H9 (cell line): ENCODE measurements around the gene TMEM255A. TPM values are rescaled to one million over a fixed set of nuclear protein-coding genes. Genes with fewer than 3 reads are reported as not detected.

Experiments used
- DNase-seq: peaks from one replicate; pipeline ENCODE4 v3.0.0-alpha.2; 2017
- H2AFZ ChIP-seq: one replicate; pipeline ENCODE4 v1.6.1; 2013; ENCODE audit warnings: mild to moderate bottlenecking, low read length, control low read depth, moderate library complexity
- H2AK5ac ChIP-seq: 2 replicates; pipeline ENCODE4 v1.6.1; 2013; ENCODE audit warnings: low read length, control low read depth, mixed read lengths; ENCODE audit not compliant: insufficient read length
- H2BK120ac ChIP-seq: one replicate; pipeline ENCODE4 v1.6.1; 2013; ENCODE audit warnings: low read depth, mild to moderate bottlenecking, low read length, control low read depth, inconsistent platforms; ENCODE audit not compliant: poor library complexity, severe bottlenecking
- H2BK12ac ChIP-seq: 2 replicates; pipeline ENCODE4 v1.6.1; 2013; ENCODE audit warnings: low read length, control low read depth, mixed read lengths, low read depth; ENCODE audit not compliant: insufficient read length
- H2BK15ac ChIP-seq: 2 replicates; pipeline ENCODE4 v1.6.1; 2013; ENCODE audit warnings: low read depth, low read length, control low read depth
- H2BK20ac ChIP-seq: one replicate; pipeline ENCODE4 v1.6.1; 2013; ENCODE audit warnings: low read depth, mild to moderate bottlenecking, low read length, control low read depth, inconsistent platforms; ENCODE audit not compliant: poor library complexity, severe bottlenecking
- H2BK5ac ChIP-seq: 2 replicates; pipeline ENCODE4 v1.6.1; 2013; ENCODE audit warnings: low read length, control low read depth, mixed read lengths; ENCODE audit not compliant: insufficient read length
- H3K14ac ChIP-seq: 2 replicates; pipeline ENCODE4 v1.6.1; 2013; ENCODE audit warnings: low read length, control low read depth; ENCODE audit not compliant: insufficient read depth
- H3K18ac ChIP-seq: 2 replicates; pipeline ENCODE4 v1.6.1; 2013; ENCODE audit warnings: low read depth, mild to moderate bottlenecking, mixed read lengths, low read length, control low read depth; ENCODE audit not compliant: insufficient read length
- H3K23ac ChIP-seq: 2 replicates; pipeline ENCODE4 v1.6.1; 2013; ENCODE audit warnings: low read length, control low read depth, mixed read lengths, low read depth; ENCODE audit not compliant: insufficient read length
- H3K23me2 ChIP-seq: 2 replicates; pipeline ENCODE4 v1.6.1; 2013; ENCODE audit warnings: low read depth, mild to moderate bottlenecking, mixed read lengths, low read length, control low read depth; ENCODE audit not compliant: insufficient read length, poor library complexity, severe bottlenecking
- H3K27ac ChIP-seq: 2 replicates; pipeline ENCODE4 v1.5.1; 2013; ENCODE audit warnings: low read length, control low read depth, mixed read lengths, low read depth; ENCODE audit not compliant: insufficient read length
- H3K27me3 ChIP-seq: 2 replicates; pipeline ENCODE4 v1.6.1; 2013; ENCODE audit warnings: low read length, control low read depth, inconsistent platforms; ENCODE audit not compliant: insufficient read depth
- H3K4ac ChIP-seq: 2 replicates; pipeline ENCODE4 v1.6.1; 2013; ENCODE audit warnings: low read depth, mild to moderate bottlenecking, control low read depth, inconsistent platforms, low read length, moderate library complexity
- H3K4me1 ChIP-seq: 2 replicates; pipeline ENCODE4 v1.6.1; 2013; ENCODE audit warnings: low read length, control low read depth, inconsistent platforms; ENCODE audit not compliant: insufficient read depth
- H3K4me2 ChIP-seq: 2 replicates; pipeline ENCODE4 v1.6.1; 2013; ENCODE audit warnings: low read length, control low read depth, mixed read lengths; ENCODE audit not compliant: insufficient read length, insufficient read depth
- H3K56ac ChIP-seq: 2 replicates; pipeline ENCODE4 v1.6.1; 2013; ENCODE audit warnings: low read depth, mild to moderate bottlenecking, mixed read lengths, low read length, control low read depth; ENCODE audit not compliant: insufficient read length
- H3K79me1 ChIP-seq: 2 replicates; pipeline ENCODE4 v1.6.1; 2013; ENCODE audit warnings: low read depth, mild to moderate bottlenecking, moderate library complexity, low read length, control low read depth, inconsistent platforms; ENCODE audit not compliant: insufficient read depth, poor library complexity, severe bottlenecking
- H3K79me2 ChIP-seq: 2 replicates; pipeline ENCODE4 v1.6.1; 2013; ENCODE audit warnings: low read length, control low read depth, inconsistent platforms; ENCODE audit not compliant: insufficient read depth
- H3K9ac ChIP-seq: 2 replicates; pipeline ENCODE4 v1.6.1; 2013; ENCODE audit warnings: low read length, control low read depth, mixed read lengths; ENCODE audit not compliant: insufficient read length; ENCODE audit errors: extremely low read depth
- H3K9me3 ChIP-seq: one replicate; pipeline ENCODE4 v1.6.1; 2013; ENCODE audit warnings: low read depth, low read length, inconsistent platforms; ENCODE audit not compliant: control insufficient read depth
- H3T11ph ChIP-seq: one replicate; pipeline ENCODE4 v1.6.1; 2013; ENCODE audit warnings: mild to moderate bottlenecking, low read length, control low read depth, inconsistent platforms
- H4K20me1 ChIP-seq: one replicate; pipeline ENCODE4 v1.6.1; 2013; ENCODE audit not compliant: control insufficient read depth, insufficient read length, insufficient read depth
- H4K5ac ChIP-seq: 2 replicates; pipeline ENCODE4 v1.6.1; 2013; ENCODE audit warnings: low read depth, mild to moderate bottlenecking, mixed read lengths, low read length, control low read depth; ENCODE audit not compliant: insufficient read length
- H4K8ac ChIP-seq: replicated peaks from 2 replicates; pipeline ENCODE4 v1.6.1; 2013; ENCODE audit warnings: low read length, control low read depth, mixed read lengths, low read depth; ENCODE audit not compliant: insufficient read length
- H4K91ac ChIP-seq: 2 replicates; pipeline ENCODE4 v1.6.1; 2013; ENCODE audit warnings: low read depth, mild to moderate bottlenecking, moderate library complexity, mixed read lengths, low read length, control low read depth; ENCODE audit not compliant: insufficient read length
- H3K27ac Mint-ChIP-seq, 3 experiments: 2 replicates in 2 of 3; 3 replicates in 1 of 3; pipeline ENCODE4 v1.8.0; 2020 to 2021; ENCODE audit warnings: mixed read lengths in 3 of 3, mild to moderate bottlenecking in 1 of 3, moderate library complexity in 1 of 3
- H3K27me3 Mint-ChIP-seq: 2 replicates; pipeline ENCODE4 v1.8.0; 2021; ENCODE audit warnings: low read depth, mild to moderate bottlenecking, moderate library complexity, mixed read lengths
- H3K36me3 Mint-ChIP-seq, 3 experiments: 2 replicates in 2 of 3; 3 replicates in 1 of 3; pipeline ENCODE4 v1.8.0; 2020 to 2021; ENCODE audit warnings: low read depth in 3 of 3, mixed read lengths in 3 of 3; ENCODE audit not compliant: insufficient read depth in 1 of 3
- H3K4me1 Mint-ChIP-seq, 2 experiments: 2 replicates each; pipeline ENCODE4 v1.8.0; 2020; ENCODE audit warnings: mixed read lengths in 2 of 2
- H3K4me3 Mint-ChIP-seq, 2 experiments: 2 replicates in 1 of 2; 3 replicates in 1 of 2; pipeline ENCODE4 v1.8.0; 2020 to 2021; ENCODE audit warnings: mild to moderate bottlenecking in 2 of 2, mixed read lengths in 2 of 2, moderate library complexity in 1 of 2
- H3K9me3 Mint-ChIP-seq, 2 experiments: 2 replicates in 1 of 2; 3 replicates in 1 of 2; pipeline ENCODE4 v1.8.0; 2020; ENCODE audit warnings: mild to moderate bottlenecking in 2 of 2, mixed read lengths in 2 of 2, moderate library complexity in 1 of 2
- CTCF ChIP-seq: fragments of 200-600 bp; sonication (generic); conservative IDR thresholded peaks from 3 replicates; pipeline ENCODE4 v1.8.0; 2021; ENCODE audit warnings: antibody characterized with exemption, mild to moderate bottlenecking
- WGBS: extraction: QIAGEN DNeasy Blood & Tissue Kit; methylation state at CpG from one replicate; pipeline ENCODE4 v1.1.7; 2013; ENCODE audit warnings: missing lambda C conversion rate, low lambda C conversion rate, mixed read lengths; ENCODE audit not compliant: insufficient read length; ENCODE audit errors: extremely low coverage; 5-methylcytosine and 5-hydroxymethylcytosine counted together
- total RNA-seq: library from RNA; stranded (reverse); gene quantifications from 2 replicates; pipeline ENCODE4 v1.2.1, GENCODE V29; 2021

The TMEM255A gene
- total RNA-seq, 1 experiment from 2014 or later, result 0.77 TPM

GRCh38 chrX:120286733-120287512, 24.3 kb downstream of the TMEM255A start:
- no peaks in the 10 kb centered on the region; a peak in 3 of 7 replicates for H3K36me3 Mint-ChIP-seq
- H3K23ac ChIP-seq, result no peak overlapping the region
- no peak overlapping the region for H3K14ac ChIP-seq
- H3K79me2 ChIP-seq, result no peaks in the 10 kb centered on the region
- no peak for TF ChIP-seq CTCF
- no peak overlapping the region for H2BK5ac ChIP-seq
- peaks cover 9% of the 10 kb centered on the region for H3K27me3 Mint-ChIP-seq
- no peak overlapping the region for H4K8ac ChIP-seq
- no peak overlapping the region for H3K27ac ChIP-seq
- no peak overlapping the region for H3K27ac Mint-ChIP-seq
- H2AK5ac ChIP-seq, result no peak overlapping the region
- no peaks in the 10 kb centered on the region for H3K23me2 ChIP-seq
- H3K9me3 Mint-ChIP-seq, result peaks cover 57 to 69% of the 10 kb centered on the region in 2 experiments
- H3K56ac ChIP-seq, result no peak overlapping the region
- H3K27me3 ChIP-seq, result no peaks in the 10 kb centered on the region; the same call in 1 of the 2 replicates
- DNase-seq, result no peak
- peaks cover 72% of the 10 kb centered on the region for H3K9me3 ChIP-seq
- no peak overlapping the region for H3K18ac ChIP-seq
- no peak overlapping the region for H3K4me3 Mint-ChIP-seq
- H3K4me1 ChIP-seq, result no peaks in the 10 kb centered on the region
- H4K91ac ChIP-seq, result no peak overlapping the region
- no peak overlapping the region for H3T11ph ChIP-seq
- H2AFZ ChIP-seq, result no peak overlapping the region
- no peaks in the 10 kb centered on the region for H3K79me1 ChIP-seq
- no peak overlapping the region for H4K5ac ChIP-seq
- H4K20me1 ChIP-seq, result no peaks in the 10 kb centered on the region
- no peak overlapping the region for H3K9ac ChIP-seq
- no peak overlapping the region for H2BK12ac ChIP-seq
- no peak overlapping the region for H2BK20ac ChIP-seq
- no peak overlapping the region for H3K4me2 ChIP-seq
- peaks cover 0 to 3% of the 10 kb centered on the region in 2 experiments; a peak in 1 of 4 replicates for H3K4me1 Mint-ChIP-seq
- no peak overlapping the region for H2BK15ac ChIP-seq
- WGBS, result no CpG with 5 or more reads among the region's 4 CpGs
- no peak overlapping the region for H2BK120ac ChIP-seq
- no peak overlapping the region for H3K4ac ChIP-seq
